ENCODE data around the gene PYGO1.
"Not testable (repeated sequence)": the region's sequence is repeated elsewhere in the genome, so short reads cannot be mapped to it uniquely, and the experiment has no call there.

The PYGO1 gene

GRCh38 chr15:55588070-55588814, at the start of gene PYGO1:
Gene PYGO1 (minus strand): TSS chr15:55588345. CDS start chr15:55587883, 462 bp downstream.
- peak; percentile 14 for DNase-seq

- DNase-seq: no peak
Measured at GRCh38 chr15:55637086-55637485, 48.9 kb upstream of the PYGO1 start.

DNA sequence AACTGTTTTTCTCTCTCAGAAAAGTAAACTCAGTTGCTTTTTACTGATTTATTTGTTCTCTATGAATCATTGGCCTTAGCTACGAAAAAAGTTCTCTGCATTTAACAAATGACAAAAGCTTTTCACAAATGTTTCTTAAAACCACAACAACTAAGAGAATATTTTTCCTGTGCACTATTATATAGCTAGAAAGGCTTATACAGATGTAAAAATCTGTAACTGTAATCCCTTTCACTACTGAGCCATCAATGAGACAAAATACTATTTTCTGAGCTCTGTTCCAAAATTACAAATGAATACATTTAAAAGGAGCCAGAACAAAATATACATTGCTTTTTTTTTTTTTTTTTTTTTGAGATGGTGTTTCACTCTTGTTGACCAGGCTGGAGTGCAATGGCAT, 45.6 kb upstream of the PYGO1 start:
- DNase-seq: no peak

DNA sequence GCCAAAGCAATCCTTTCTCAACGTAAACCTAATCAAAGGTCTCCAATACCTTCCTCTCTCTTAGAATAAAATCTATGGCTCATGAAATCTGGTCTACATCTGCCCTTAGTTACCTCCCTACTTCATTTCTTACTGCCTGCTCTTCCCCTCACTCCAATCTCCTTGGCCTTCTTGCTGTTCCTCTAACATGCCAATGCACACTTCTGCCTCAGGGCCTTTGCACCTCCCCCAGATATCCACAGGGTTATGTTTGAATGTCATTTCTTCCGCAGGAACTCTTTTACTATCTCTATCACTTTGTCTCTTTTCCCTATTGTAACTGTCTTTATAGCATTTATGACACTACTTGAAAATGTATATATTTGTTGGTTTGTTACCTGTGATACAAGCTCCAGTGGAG, 44.3 kb upstream of the PYGO1 start:
- DNase-seq: no peak

- DNase-seq: no peak
Measured at GRCh38 chr15:55630858-55631257, 42.7 kb upstream of the PYGO1 start.

DNA sequence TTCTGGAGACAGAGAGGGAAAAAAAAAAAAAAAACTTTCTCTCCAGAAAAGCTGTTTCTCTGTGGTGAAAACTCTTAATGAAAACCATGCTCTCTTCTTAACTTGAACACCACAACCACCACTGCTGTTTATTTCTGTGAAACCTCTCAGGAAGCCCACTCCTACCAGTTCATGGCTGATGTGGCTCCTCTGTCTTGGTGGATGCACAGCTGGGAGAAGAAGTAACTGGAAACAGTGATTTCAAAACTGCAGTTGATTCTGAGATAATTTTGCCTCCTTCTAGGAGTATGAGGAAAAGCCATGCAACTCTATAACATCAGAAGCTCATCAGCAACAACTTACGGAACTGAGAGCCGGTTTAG, 40.2 kb upstream of the PYGO1 start:
- DNase-seq: no peak

GRCh38 chr15:55627730-55628368, 39.7 kb upstream of the PYGO1 start:
- no peak for DNase-seq

DNA sequence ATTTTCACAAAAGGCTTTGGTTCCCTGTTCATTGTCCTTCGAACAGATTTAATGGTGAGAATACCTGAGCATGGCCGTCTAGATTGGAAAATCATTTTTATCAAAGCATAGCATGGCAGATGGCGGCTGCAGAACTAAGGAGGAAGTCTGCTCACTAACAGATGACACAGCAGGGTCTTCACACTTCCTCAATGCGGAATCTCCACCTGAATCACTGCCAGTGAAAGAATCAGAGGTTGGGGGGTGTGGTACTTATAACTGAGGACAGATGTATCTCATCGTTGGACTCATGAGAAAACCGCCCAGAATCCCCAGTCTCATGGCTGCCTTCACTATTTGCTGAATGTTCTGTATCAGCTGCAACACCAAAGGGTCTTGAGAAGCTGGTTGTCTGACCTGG, 31.6 kb upstream of the PYGO1 start:
- DNase-seq: no peak

- no peak for DNase-seq
Measured at GRCh38 chr15:55618387-55618786, 30.2 kb upstream of the PYGO1 start.

- DNase-seq: no peak
Measured at GRCh38 chr15:55615445-55615844, 27.3 kb upstream of the PYGO1 start.

DNA sequence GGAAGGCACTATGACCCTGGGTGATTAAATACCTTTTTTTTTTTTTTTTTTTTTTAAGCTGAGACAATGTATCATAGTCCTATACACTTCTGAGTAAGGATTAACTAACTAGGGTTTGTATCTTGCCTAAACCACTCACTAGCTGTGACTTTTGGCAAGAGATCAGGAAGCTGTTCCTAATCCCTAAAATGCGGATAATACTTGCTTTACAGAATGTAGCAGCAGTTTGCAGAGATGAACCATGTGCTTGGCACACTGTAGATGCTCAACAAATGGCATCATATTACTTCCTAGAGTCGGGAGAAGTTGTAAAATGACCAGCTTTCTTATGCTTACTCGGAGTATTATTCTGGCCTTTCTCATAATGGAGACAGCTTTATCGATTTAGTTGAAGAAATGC, 25.6 kb upstream of the PYGO1 start:
- DNase-seq: no peak

DNA sequence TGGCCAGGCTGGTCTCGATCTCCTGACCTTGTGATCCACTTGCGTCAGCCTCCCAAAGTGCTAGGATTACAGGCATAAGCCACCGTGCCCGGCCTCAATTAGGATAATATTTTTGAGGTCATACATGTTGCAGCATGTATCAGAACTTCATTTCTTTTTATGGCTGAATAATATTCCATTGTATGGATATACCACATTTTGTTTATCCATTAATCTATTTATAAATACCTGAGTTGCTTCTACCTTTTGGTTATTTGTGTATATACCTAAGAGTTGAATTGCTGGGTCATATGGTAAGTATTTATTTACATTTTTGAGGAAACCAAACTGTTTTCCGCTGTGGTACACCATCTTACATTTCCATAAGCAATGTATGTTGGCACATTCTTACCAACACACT, 18.1 kb upstream of the PYGO1 start:
- no peak for DNase-seq

DNA sequence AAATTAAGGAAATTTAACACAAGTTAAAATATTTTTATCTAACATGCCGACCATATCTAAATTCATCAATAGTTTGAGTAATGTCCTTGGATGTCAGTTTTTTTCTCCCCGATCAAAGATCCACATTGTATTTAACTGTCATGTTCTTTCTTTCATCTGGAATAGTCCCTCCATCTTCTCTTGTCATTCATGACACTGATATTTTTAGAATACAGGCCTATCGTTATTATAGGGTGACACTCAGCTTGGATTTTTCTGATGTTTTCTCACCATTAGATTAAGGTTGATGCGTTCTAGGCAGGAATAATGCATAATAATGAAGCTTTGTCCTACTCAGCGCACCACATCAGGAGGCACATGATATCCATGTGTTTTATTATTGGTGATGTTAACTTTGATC, 13.2 kb upstream of the PYGO1 start:
- DNase-seq: no peak

- no peak for DNase-seq
Measured at GRCh38 chr15:55599439-55599838, 11.3 kb upstream of the PYGO1 start.

- DNase-seq: not testable (repeated sequence)
Measured at GRCh38 chr15:55593019-55593418, 4.9 kb upstream of the PYGO1 start.

DNA sequence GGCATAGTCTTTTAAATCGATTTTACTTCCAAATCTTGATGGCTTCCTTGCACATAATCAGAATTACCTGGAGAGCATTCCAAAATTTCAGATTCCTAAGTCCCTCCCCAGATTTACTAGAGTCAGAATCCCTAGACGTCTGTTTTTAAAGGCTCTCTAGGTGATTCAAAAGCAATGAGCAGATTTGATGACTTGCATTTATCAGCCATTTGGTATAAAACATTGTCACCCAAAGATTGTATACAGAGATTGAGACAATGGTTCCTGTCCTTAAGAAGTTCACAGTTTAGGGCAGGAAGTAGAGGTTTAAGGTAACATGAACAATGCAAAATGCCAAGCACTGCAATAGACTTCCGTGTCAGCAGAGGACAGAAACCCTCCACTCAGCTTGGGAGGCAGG, 2.6 kb upstream of the PYGO1 start:
- DNase-seq: no peak

GRCh38 chr15:55589287-55589686, 1.1 kb upstream of the PYGO1 start:
- no peak for DNase-seq

- DNase-seq: no peak
Measured at GRCh38 chr15:55588815-55589115, 620 bp upstream of the PYGO1 start.

- peak; percentile 12 for DNase-seq
Measured at GRCh38 chr15:55587321-55588069, 650 bp downstream of the PYGO1 start.

- no peak for DNase-seq
Measured at GRCh38 chr15:55586808-55587207, 1.3 kb downstream of the PYGO1 start.

DNA sequence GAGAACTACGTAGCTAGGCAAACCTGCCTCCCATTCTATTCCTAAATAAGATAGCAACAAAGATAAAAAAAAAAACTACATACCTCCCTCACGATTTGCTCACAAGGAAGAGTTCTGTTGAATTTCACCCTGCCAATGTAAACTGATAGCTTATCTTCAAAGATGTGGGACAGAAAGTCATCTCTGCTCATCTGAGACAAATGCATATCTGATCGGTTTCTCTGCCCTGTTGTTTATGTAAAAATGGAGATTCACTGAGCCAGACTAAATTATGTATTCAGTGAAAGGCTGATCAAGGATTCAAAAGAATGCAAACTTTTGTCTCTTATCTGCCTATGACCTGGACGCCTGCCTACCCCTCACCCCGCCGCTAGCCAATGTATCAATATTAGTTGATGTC, 11.2 kb downstream of the PYGO1 start:
- no peak for DNase-seq

DNA sequence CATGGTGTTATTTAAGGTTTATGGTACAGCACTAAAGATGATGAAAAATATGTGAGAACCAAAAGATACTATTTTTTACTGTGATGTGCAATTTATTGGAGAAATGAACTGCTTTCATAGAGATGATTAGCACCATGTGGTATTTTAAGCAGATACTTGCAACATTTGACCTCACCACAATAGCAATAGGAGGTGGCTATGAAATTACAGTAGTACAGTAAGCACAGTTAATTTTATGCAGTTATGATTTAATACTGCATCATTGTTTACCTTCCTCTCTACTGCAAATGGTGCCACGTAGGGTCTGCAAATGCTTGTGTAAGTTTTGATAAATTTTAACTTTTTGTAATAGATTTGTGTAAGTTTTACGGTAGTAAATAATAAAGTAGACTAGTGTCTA, 14.0 kb downstream of the PYGO1 start:
- DNase-seq: no peak

GRCh38 chr15:55573224-55573623, 14.9 kb downstream of the PYGO1 start:
- DNase-seq: no peak

Data from NCI-H510A treated with DMSO at 0.1 percent for 48 hours (cell line).